ENCODE results near the gene TTC12.

GRCh38 chr11:113305440-113306336 is 8.7 kb upstream of the TTC12 start:
- no peak for TF ChIP-seq POLR2A (IDR thresholded peaks at IDR 0.05; ENCODE audit: low read depth, low read length)
- TF ChIP-seq POLR2AphosphoS5 (IDR thresholded peaks at IDR 0.05; ENCODE audit: low read depth, low read length), result no peak
- no peak for TF ChIP-seq TAF1 (IDR thresholded peaks at IDR 0.05; ENCODE audit: borderline replicate concordance, low read depth, low read length)

All from GM12892 (cell line).